HEK293 (cell line): ENCODE data around the gene PLEKHG2.

Experiments
- CTCF ChIP-seq: fragments of 450-650 bp; formaldehyde crosslinking; IDR thresholded peaks from 2 replicates; pipeline ENCODE4 v1.5.1; 2016; ENCODE audit warnings: missing biosample characterization, missing genetic modification characterization
- KLF9 ChIP-seq: fragments of 450-650 bp; formaldehyde crosslinking; IDR thresholded peaks from 2 replicates; pipeline ENCODE4 v1.5.1; 2016; ENCODE audit warnings: missing biosample characterization, missing genetic modification characterization, low read depth
- ZNF776 ChIP-seq: fragments of 450-650 bp; formaldehyde crosslinking; IDR thresholded peaks from 2 replicates; pipeline ENCODE4 v1.5.0; 2017; ENCODE audit warnings: missing biosample characterization, missing genetic modification characterization, borderline replicate concordance

GRCh38 chr19:39401070-39401548 lies 11.4 kb upstream of the PLEKHG2 start:
- TF ChIP-seq ZNF776 (tag by site-specific recombination) (no peak), KLF9 (no peak), CTCF (tag by site-specific recombination) (no peak)
